Activated CD4-positive, CD25-positive, alpha-beta regulatory T cell treated with anti-CD3 and anti-CD28 coated beads, Interleukin-2, amount 50 U/mL, for 24 hours (primary cell): ENCODE data around the gene TTBK1.

ENCODE experiments used
- ATAC-seq, 2 donors: fragments of 150-1000 bp; cut with Tn5 transposase; one replicate each; pipeline ENCODE4 v1.10.0; 2021; ENCODE audit warnings: mild to moderate bottlenecking in 1 of 2, moderate library complexity in 1 of 2

The TTBK1 gene

GRCh38 chr6:43274127-43274915 is 31.0 kb downstream of the TTBK1 start:
- ATAC-seq, result no peak

DNA sequence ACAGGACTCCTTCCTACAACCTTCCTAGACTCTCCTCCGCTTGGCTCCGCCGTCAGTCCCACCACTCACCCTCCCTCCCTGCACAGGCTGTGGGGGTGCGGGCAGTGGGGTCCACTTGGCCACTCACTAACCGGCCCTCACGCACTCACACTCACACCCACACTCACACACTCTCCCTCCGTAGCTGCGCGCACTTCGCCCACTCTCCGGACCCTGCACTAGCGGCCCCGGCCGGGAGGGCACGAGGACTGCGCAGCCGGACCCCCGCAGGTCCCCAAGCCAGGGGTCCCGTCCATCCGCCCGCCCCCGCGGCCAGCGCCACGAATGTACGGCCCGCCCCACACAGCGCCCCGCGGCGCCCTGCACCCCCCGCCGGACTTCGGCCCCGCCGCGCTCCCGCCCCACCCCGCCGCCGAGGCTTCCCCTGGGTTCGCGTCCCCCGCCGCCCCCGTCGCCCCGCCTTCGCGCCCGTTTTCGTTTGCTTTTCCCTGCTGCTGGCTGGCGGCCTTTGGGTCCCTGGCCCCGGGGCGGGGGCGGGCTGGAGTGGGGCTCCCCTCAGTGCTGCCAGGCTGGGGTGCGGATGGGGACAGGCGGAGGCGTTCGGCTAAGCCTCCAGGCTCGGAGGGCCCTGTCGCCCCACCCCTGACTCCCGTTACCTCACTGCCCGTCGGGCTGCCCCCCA is 31.8 kb downstream of the TTBK1 start:
- peak in 1 of 2 donors; percentile 26 for ATAC-seq

DNA sequence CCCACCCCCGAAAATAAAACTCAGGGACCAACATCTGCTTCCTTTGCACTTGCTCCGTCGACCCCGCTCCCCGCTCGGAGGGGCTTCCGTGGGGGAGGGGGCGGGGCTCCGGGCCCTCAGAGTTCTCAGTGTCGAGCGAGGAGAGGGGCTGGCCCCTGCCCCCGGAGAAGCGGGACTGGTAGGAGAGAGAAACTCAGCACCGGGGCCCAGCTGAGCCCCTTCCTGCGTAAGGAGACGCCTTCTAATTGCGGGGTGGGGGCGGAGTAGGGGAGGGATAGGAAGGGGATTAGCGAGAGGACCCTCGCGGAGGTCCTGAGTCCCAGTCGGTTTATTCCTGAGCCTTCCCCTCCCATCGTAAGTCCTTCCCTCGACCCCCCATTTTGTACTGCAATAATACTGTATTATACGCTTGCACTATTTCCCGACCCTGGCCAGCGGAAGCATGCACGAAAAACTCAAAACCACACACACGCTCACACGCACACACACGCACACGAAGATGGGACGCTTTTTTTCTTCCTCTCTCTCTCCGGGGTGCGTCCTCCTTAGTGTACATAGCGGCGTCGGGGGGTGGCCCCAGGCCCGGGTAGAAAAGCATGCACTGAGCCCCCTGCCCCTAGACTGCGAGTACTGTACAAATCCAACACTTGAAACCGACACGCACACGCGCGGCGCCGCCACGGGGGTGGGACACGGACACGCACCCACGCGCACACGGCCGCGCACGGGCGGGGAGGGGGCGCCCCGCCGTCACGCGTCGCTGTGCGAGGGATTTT is 32.7 kb downstream of the TTBK1 start:
- ATAC-seq, result peak; percentile 47 to 60

GRCh38 chr6:43276577-43277305 is 33.5 kb downstream of the TTBK1 start:
- no peak for ATAC-seq

- ATAC-seq, result no peak
Observed at GRCh38 chr6:43277306-43277642, 34.0 kb downstream of the TTBK1 start.

DNA sequence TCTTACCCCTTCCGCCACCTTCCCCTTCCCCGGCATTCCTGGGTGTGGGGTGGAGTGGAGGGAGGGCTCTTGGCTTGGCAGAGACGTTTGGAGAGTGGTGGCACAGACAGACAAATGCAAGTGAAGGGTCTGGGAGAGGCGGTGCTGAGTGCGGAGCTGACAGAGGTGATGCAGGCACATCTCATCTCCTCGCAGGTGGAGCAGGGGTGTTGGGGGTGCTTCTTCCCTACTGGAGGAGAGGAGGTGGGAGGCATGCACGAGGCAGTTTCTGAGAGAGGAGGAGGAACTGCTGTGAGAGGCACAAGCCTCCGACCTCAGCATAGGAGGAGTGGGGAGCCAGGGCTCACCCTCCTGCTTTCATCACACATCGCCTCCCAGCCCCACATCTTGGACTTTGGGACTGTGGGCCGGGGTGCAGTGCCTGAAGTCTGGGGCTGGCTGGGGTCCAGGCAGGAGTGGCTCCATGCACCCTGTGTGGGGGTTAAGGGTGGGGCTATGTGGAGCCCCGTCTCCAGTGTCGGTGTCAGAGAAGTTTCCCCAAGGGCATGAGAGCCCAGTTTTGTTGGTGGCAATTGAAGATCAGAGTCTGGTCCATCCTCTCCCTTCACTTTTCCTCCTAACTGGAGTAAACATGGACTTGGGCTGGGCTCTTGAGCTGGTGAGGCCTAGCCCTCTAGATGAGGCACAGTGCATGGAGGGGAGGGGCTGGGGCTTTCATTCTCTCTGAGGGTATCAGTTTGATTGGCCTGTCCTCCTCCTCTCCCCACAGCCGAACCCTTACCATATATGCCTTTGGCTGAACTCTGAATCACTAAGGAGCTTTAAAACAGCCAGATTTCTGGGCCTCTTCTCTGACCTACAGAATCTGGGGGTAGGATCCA is 34.6 kb downstream of the TTBK1 start:
- ATAC-seq, result no peak

- no peak for ATAC-seq
Observed at GRCh38 chr6:43278524-43279078, 35.3 kb downstream of the TTBK1 start.

GRCh38 chr6:43280234-43280633 is 37.0 kb downstream of the TTBK1 start:
- ATAC-seq, result no peak

DNA sequence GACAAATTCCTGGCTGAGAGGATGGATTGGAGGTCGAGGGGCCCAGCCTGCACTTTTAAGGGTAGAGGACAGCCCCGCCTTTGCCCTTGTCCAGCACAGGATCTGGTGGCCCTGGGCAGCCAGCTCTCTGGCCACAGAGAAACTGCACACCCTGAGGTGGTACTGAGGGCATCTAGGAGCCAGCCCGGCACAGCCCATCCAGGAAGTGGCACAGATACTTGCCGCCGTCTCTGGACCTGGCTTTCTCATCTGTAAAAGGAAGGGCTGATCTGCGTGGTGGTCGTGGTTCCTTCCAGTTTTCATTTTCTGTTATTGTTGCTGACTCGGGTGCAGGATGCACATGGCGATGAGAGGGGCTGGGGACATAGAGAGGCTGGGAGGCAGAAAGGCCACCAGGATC is 38.8 kb downstream of the TTBK1 start:
- ATAC-seq, result no peak

GRCh38 chr6:43282636-43283513 is 39.6 kb downstream of the TTBK1 start:
- ATAC-seq, result no peak

- no peak for ATAC-seq
Observed at GRCh38 chr6:43283514-43283901, 40.2 kb downstream of the TTBK1 start.

GRCh38 chr6:43283905-43284304 is 40.6 kb downstream of the TTBK1 start:
- ATAC-seq, result no peak

- no peak for ATAC-seq
Observed at GRCh38 chr6:43284991-43285781, 41.9 kb downstream of the TTBK1 start.

GRCh38 chr6:43285832-43286231 is 42.6 kb downstream of the TTBK1 start:
- ATAC-seq, result peak in 1 of 2 donors; percentile 10

- ATAC-seq, result no peak
Observed at GRCh38 chr6:43286456-43286979, 43.2 kb downstream of the TTBK1 start.

GRCh38 chr6:43286980-43287716 is 43.9 kb downstream of the TTBK1 start:
- ATAC-seq, result no peak

DNA sequence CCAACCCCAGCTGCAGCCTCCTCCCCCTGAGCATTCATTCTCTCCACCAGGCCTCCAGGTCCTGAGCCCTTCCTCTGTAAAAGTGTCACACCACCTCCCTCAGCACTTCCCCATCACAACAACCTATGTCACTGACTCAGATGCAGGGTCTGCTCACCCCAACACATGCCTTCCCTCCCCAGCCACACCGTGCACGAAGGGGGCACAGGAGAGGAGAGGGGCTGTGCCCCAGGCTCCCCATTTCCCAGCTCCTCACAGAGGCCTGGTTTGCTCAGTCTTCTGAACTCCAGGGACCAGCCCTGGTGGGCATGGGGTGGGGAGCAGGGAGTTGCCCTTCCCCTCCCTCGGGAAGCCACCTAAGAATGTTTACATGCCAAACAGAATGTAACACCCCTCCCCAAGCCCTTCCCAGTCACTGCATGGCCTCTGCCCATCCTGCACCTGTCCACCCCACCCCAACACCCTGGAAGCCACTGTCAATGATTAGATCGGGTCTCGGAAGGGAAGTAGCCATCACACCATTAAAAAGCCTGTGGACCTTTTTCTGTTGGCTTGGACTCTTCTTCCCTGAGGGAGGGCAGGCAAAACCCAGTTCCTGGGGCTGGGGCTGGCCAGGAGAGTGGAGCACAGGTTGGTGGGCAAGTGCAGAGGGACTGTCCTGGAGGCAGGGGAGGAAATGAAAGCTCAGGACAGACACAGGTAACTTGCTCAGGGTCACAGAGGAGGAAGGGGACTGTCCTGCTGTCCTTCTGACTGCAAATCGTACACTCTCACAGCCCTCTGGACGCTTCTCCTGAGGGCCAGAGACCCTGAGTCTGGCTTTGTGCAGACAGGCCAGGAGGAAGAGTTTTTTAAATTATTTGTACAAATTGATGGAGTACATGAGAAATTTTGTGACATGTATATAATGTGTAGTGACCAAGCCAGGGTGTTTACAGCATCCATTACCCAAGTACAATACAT is 44.7 kb downstream of the TTBK1 start:
- no peak for ATAC-seq
